Effector memory CD8-positive, alpha-beta T cell (primary cell): ENCODE results near the gene RPL41.

Experiments
- ATAC-seq: fragments of 150-1000 bp; cut with Tn5 transposase; replicated peaks from 2 replicates; pipeline ENCODE4 v1.10.0; 2021; ENCODE audit warnings: mild to moderate bottlenecking, moderate library complexity
- DNase-seq, 3 experiments: peaks; one replicate each; pipeline ENCODE4 v3.0.0; 2021
- H3K27ac Mint-ChIP-seq, 2 donors: one replicate each; pipeline ENCODE4 v1.8.0; 2022; ENCODE audit warnings: mild to moderate bottlenecking in 2 of 2, mixed read lengths in 2 of 2, moderate library complexity in 2 of 2
- H3K27me3 Mint-ChIP-seq, 2 donors: one replicate each; pipeline ENCODE4 v1.8.0; 2022; ENCODE audit warnings: mixed read lengths in 2 of 2
- H3K36me3 Mint-ChIP-seq: one replicate; pipeline ENCODE4 v1.8.0; 2022; ENCODE audit warnings: mild to moderate bottlenecking, moderate library complexity, mixed read lengths; ENCODE audit not compliant: insufficient read depth
- H3K4me1 Mint-ChIP-seq, 2 donors: one replicate each; pipeline ENCODE4 v1.8.0; 2022; ENCODE audit warnings: low read depth in 2 of 2, mixed read lengths in 2 of 2
- H3K4me3 Mint-ChIP-seq, 2 donors: one replicate each; pipeline ENCODE4 v1.8.0; 2022; ENCODE audit warnings: mild to moderate bottlenecking in 2 of 2, mixed read lengths in 2 of 2, moderate library complexity in 2 of 2
- H3K9me3 Mint-ChIP-seq, 2 donors: one replicate each; pipeline ENCODE4 v1.8.0; 2022; ENCODE audit warnings: mixed read lengths in 2 of 2

RPL41 gene

DNA sequence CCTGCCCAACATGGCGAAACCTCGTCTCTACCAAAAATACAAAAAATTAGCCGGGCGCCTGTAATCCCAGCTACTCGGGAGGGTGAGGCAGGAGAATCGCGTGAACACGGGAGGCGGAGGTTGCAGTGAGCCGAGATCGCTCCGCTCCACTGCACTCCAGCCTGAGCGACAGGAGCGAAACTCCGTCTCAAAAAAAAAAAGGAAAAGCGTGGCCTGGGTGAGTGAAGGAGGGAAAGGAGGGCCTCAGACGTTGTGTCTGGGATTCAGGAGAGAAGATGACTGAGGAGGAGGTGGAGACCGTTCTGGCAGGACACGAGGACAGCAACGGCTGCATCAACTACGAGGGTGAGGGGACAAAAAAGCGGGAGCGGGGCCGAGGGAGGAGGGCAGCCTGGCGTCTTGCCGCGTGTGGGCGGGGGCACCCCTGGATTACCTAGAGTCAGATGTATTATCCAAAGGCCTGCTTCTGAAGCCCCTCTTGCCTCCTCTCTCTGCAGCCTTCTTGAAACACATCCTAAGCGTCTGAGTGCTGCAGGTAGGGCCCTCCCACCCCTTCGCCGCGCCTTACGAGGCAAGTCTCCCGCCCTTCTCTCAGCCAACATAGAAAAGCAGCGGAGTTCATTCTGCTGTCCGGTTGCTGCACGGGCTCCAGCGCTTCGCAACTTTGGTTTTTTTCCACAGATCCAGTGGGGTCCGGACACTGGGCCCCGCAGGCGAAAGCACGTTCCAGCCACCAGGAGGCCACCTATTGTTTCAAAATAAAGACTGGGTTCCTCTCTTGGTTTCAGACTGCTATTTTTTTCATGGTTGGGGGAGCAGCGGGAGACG lies 41.0 kb downstream of the RPL41 start:
- ATAC-seq (peak; percentile 41), DNase-seq (peak; percentile 28 to 45 (median 38))
- Mint-ChIP-seq H3K9me3 (no peaks in the 10 kb centered on the region), H3K4me1 (peaks cover 42 to 44% of the 10 kb centered on the region in 2 donors), H3K27ac (peak overlapping the region; percentile 95 to 98), H3K27me3 (no peaks in the 10 kb centered on the region), H3K36me3 (peaks cover 44% of the 10 kb centered on the region), H3K4me3 (peak overlapping the region; percentile 88 to 95)

DNA sequence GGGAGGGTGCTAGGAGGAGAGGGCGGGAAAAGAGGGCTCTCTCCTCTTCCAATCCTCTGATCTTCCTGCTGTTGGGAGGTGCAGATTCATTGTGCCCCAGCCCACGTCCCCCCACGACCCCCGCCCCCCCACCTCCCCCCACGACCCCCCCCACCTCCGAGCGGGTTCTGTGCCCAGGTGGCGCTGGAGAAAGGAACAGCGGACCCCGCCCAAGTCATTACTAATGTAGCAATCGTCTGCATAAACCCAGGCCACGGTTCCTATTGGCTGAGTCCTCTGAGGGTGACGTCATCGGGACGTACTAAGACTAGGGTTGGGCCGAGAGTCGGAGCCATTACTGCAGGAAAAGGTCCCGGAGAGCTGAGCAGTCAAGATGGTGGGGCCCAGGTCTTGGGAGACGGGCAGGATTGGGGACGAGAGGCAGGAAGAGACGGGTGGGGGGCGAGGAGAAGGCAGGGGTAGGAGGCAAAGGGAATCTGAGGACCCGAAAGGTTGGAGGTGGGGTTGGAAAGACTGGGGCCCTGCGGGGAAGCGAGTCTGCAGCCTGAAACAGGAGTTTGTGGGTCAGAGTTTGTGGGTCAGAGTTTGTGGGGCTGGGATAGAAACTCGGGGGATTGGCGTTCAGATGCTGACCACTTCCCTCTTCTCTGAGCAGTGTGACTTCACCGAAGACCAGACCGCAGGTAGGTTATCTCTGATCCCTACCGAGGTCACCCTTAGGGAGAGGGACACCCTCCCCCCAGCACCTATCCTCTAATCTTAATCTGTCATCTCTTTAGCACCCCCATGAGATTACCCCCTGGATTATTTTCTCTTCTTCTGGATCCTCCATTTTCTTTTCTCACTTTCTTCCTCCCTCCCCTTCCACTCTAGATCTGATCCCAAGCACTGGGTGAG lies 41.8 kb downstream of the RPL41 start, which contains the start of gene MYL6:
TSS of gene MYL6 (plus strand) at position 331 of the 897 bp plus-strand sequence. CDS start at position 374, 43 bp downstream.
- H3K4me3 Mint-ChIP-seq: peak within 1 kb of the TSS; percentile 88 to 95
- ATAC-seq (peak; percentile 87), DNase-seq (peak; percentile 83 to 88 (median 86))
- peak within 1 kb of the TSS; percentile 95 to 98 for H3K27ac Mint-ChIP-seq
- H3K4me1 Mint-ChIP-seq: peaks cover 42 to 44% of the 10 kb centered on the region in 2 donors
- H3K27me3 Mint-ChIP-seq: no peaks in the 10 kb centered on the region
- peaks cover 52% of the 10 kb centered on the region for H3K36me3 Mint-ChIP-seq
- H3K9me3 Mint-ChIP-seq: no peaks in the 10 kb centered on the region

DNA sequence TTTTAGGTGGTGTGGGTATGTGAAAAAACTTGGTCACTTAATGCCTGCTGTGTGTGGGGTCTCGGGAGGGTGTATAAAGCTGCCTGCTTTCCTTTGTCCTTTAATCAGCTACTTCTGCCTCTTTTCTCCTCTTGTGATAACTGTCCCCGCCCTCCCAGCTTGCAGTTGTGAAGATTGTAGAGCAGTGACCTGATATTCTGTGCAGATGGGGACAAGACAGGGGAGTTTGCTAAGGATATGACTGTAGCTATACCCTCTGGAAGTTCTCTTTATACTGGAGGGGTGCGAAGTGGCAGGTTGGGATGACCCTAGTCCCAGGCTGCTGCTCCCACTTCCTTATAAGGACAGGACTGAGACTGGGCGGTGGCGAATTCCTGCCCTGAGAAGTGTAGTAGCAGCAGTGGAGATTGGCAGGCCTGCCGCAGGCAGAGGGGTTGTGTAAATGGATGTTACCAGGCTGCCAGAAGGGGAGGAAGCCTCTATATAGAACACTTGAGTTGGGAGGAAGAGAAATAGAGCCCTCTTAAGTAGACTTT lies 42.6 kb downstream of the RPL41 start:
- Mint-ChIP-seq H3K4me3 (peak overlapping the region; percentile 88 to 95), H3K9me3 (no peaks in the 10 kb centered on the region), H3K36me3 (peaks cover 59% of the 10 kb centered on the region), H3K27me3 (no peaks in the 10 kb centered on the region), H3K27ac (peak overlapping the region; percentile 95 to 98), H3K4me1 (peaks cover 42% of the 10 kb centered on the region in 2 donors)
- ATAC-seq: no peak
- no peak for DNase-seq

DNA sequence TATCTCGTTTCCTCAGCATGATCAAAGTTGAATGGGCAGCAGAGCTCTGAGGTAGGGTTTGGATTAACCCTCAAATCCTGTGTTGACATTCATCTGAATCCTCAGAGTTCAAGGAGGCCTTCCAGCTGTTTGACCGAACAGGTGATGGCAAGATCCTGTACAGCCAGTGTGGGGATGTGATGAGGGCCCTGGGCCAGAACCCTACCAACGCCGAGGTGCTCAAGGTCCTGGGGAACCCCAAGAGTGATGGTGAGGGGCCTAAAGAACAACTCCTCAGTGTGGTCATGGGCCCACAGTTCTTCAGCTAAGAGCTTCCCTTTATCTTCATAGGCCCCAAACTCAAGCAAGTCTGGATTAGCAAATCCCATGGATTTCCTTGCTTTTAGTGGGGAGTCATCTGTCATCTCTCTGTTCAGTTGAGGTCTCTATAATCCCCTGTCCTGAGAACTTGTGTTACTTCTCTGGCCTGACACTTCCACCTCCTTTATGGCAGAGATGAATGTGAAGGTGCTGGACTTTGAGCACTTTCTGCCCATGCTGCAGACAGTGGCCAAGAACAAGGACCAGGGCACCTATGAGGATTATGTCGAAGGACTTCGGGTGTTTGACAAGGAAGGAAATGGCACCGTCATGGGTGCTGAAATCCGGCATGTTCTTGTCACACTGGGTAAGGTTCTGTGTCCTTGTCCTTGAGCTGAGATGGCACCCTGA lies 43.2 kb downstream of the RPL41 start:
- H3K36me3 Mint-ChIP-seq: peaks cover 66% of the 10 kb centered on the region
- H3K27ac Mint-ChIP-seq: peak overlapping the region; percentile 95 to 98
- no peak for ATAC-seq
- no peaks in the 10 kb centered on the region for H3K27me3 Mint-ChIP-seq
- H3K4me3 Mint-ChIP-seq: peak overlapping the region; percentile 88 to 95
- peaks cover 42% of the 10 kb centered on the region in 2 donors for H3K4me1 Mint-ChIP-seq
- DNase-seq: no peak
- H3K9me3 Mint-ChIP-seq: no peaks in the 10 kb centered on the region

DNA sequence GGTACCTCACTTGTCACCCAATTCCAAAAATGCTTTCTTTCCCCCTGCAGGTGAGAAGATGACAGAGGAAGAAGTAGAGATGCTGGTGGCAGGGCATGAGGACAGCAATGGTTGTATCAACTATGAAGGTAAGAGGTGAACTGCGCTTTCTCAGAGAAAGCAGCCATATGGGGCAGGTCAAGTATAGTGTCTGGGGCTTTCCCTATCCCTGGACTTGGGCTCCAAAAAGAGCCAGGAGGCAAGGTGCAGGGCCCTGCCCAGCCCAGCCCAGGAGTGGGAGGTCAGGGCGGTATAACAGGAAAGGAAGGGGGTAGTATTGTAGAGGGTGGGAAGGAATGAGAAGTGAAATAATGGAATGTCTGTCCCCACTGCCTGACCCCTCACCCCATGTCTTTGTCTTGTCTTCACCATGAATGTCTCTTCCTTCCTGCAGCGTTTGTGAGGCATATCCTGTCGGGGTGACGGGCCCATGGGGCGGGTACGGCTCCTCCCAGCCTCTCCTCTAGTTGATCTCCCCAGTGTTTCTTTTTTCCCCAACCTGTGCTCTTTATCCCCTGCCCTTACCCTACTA lies 43.8 kb downstream of the RPL41 start:
- ATAC-seq (peak; percentile 57), DNase-seq (peak; percentile 44 to 56 (median 49))
- peaks cover 70% of the 10 kb centered on the region for H3K36me3 Mint-ChIP-seq
- peak overlapping the region; percentile 88 to 95 for H3K4me3 Mint-ChIP-seq
- no peaks in the 10 kb centered on the region for H3K27me3 Mint-ChIP-seq
- H3K4me1 Mint-ChIP-seq: peaks cover 42% of the 10 kb centered on the region in 2 donors
- H3K9me3 Mint-ChIP-seq: no peaks in the 10 kb centered on the region
- H3K27ac Mint-ChIP-seq: peak overlapping the region; percentile 95 to 98

DNA sequence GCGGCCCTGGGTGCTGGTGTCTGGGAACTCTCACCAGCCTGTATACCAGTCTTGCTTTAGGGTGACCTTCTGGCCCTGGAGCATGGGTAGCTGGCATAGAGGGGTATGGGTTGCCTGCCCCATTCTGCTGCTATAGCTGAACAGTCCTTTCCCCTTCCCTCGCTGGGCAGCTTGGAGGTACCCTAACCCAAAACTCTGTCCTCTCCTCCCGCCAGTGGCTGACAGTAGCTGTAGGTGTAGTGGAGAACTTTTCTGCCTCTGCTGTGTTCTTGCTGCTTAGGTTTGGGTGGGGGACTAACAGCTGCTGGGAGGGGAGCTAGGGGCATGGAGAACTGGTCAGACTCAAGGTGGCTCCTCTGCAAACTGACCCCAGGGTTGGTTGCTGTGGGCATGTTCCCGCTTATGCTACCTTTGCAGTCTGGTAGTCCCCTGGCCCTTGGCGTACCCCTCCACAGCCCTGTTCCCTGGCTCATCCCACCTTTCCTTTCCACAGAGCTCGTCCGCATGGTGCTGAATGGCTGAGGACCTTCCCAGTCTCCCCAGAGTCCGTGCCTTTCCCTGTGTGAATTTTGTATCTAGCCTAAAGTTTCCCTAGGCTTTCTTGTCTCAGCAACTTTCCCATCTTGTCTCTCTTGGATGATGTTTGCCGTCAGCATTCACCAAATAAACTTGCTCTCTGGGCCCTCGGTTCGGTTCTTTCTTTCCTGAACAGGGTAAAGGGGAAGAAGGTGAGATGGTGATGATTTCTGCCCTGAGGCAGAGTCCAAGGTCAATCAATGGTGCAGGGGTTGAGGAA lies 44.7 kb downstream of the RPL41 start:
- Mint-ChIP-seq H3K4me1 (peaks cover 42 to 44% of the 10 kb centered on the region in 2 donors), H3K27ac (peak overlapping the region; percentile 95 to 98), H3K4me3 (peak overlapping the region; percentile 88 to 95), H3K36me3 (peaks cover 78% of the 10 kb centered on the region), H3K9me3 (no peaks in the 10 kb centered on the region), H3K27me3 (no peaks in the 10 kb centered on the region)
- DNase-seq (no peak), ATAC-seq (no peak)

DNA sequence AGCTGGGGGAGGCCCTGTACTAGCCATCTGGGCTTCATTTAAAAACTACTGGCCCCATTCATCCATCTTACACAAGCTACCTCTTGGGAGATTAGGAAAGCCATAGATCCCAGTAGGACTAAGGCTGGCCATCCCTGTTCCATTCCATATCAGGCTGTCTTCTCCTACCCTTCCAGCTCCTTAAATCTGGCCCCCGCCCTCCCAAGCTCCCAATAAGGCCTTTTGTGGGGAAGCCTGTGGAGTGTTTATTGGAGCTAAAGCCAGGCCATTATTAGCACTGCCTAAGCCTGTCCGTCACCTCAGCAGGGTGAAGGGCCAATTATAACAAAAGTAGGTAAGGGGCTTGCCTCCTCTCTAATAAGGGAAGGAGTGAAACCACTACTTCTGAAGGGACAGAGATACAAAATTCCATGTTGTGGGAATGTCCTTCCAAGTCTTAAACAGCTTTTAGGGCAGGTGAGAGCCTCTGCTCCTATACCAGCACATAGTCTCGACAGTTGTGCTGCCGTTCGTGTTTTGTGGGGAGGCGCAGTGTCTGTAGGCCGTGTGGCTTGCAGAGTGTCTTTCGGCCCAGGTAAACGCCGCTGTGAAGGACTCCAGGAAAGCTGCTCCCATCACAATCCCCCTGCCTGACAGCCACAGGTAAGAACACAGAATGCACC lies 45.4 kb downstream of the RPL41 start:
- H3K9me3 Mint-ChIP-seq: no peaks in the 10 kb centered on the region
- H3K4me3 Mint-ChIP-seq: peak overlapping the region; percentile 88 to 95
- H3K27me3 Mint-ChIP-seq: no peaks in the 10 kb centered on the region
- peaks cover 42 to 44% of the 10 kb centered on the region in 2 donors for H3K4me1 Mint-ChIP-seq
- peak overlapping the region; percentile 95 to 98 for H3K27ac Mint-ChIP-seq
- peaks cover 85% of the 10 kb centered on the region for H3K36me3 Mint-ChIP-seq
- ATAC-seq (no peak), DNase-seq (no peak)

DNA sequence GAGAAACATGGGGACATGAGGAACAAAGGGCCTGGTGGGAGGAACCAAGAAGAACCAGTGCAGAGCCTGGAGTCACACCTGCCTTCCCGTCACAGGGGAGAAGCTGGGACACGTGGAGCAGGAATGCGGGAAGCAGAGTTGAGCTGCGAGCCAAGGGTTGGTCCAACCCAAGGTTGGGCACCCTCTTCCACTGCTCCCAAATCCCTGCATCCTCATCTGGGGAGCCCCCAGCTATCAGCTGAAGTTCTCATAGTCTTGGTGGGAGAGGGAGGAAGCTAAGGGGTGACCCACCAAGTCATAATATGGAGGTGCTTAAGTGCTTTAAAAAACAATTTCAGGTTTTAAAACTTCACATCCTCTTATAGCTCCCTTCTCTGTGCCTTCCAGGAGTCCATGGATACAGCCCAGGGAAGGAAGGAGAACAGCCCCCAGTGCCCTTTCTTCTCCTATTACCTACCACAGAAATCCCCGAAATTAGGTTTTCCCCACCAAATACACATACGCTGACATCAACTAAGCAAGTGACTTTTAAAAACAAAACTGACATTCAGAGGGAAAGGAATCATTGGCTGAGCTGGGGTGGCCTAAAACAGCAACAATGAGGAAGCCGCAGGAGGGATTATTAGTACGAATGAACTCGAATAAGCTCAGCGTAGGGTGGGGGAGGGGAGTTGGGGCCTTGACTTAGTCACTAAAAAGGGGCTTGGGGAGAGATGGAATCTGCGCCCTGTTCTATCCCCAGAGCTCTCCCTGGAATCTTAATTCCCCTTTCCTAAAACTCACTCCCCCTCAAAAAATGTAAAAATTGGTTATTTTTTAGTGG lies 46.2 kb downstream of the RPL41 start:
- Mint-ChIP-seq H3K36me3 (peaks cover 90% of the 10 kb centered on the region), H3K4me1 (peaks cover 34 to 36% of the 10 kb centered on the region in 2 donors), H3K9me3 (no peaks in the 10 kb centered on the region), H3K27ac (peak overlapping the region; percentile 87 to 95), H3K27me3 (no peaks in the 10 kb centered on the region), H3K4me3 (peak overlapping the region in 1 of 2 donors; percentile 55)
- ATAC-seq: no peak
- DNase-seq: no peak

DNA sequence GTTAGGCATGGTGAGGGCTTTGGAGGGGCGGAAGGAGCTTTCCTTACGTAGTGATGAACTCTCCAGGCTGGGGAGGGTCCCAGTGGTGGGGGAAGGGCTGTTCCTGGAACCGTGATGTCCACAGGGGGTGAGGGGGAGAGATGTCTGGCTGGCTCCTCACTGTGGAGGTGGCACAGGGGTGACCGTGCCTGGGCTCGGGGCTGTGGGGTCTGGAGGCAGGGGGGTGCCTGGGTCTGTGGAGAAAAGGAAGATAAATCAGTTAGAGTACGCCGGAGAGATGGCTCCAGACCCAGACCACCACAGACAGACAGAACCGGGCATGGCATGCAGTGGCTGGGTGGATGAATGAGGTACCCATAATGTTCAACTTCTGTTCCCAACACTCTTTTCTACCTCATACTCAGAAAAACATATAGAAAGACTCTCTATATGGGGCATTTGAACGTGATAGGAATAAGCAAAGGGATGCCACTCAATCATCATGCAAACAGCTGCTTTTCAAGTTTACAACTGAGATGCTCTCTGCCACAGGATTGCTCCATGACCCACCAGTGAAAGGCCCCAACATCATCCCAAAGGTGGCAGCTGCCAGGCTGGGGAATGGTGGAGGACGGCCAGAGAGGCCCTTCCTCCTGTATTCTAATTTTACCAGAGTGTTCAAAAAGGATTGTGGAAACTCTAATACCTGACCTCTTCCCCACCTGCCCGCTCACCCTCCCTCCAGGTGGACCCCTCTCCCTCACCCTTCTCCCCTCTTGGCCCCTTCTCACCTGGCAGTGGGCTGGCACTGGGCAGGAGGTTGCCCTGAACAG lies 47.3 kb downstream of the RPL41 start:
- Mint-ChIP-seq H3K9me3 (no peaks in the 10 kb centered on the region), H3K4me3 (peak overlapping the region in 1 of 2 donors; percentile 36), H3K4me1 (peaks cover 31 to 34% of the 10 kb centered on the region in 2 donors), H3K27me3 (no peaks in the 10 kb centered on the region), H3K36me3 (peaks cover 91% of the 10 kb centered on the region), H3K27ac (peak overlapping the region; percentile 87 to 95)
- ATAC-seq: no peak
- DNase-seq: no peak

DNA sequence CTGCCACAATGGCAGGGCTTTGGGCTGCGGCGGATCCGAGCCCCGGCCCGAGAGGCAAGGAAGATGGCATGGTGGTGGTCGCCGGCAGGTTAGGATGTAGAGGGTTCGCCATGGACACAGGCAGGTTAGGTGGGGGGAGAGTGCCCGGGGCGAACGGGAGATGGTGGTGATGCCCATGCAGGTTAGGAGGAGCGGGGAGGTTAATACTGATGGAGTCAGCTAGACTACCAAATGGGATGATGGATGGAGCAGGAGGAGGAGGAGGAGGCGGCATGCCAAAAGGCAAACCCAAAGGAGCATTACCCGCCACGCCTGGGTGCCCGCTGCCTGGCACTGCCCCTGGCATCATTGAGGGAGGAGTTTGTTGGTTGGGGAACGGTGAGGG lies 47.9 kb downstream of the RPL41 start:
- DNase-seq: no peak
- Mint-ChIP-seq H3K9me3 (no peaks in the 10 kb centered on the region), H3K36me3 (peaks cover 91% of the 10 kb centered on the region), H3K27me3 (no peaks in the 10 kb centered on the region), H3K4me1 (peaks cover 25 to 28% of the 10 kb centered on the region in 2 donors), H3K4me3 (no peak overlapping the region), H3K27ac (peak overlapping the region; percentile 87 to 95)
- no peak for ATAC-seq
